Activated effector memory CD4-positive, alpha-beta T cell treated with anti-CD3 and anti-CD28 coated beads, Interleukin-2, amount 50 U/mL, for 16 hours (primary cell): ENCODE results near the gene HIVEP1.

Source experiments
- DNase-seq: peaks from one replicate; pipeline ENCODE4 v3.0.0-alpha.2; 2020

Gene HIVEP1

GRCh38 chr6:12203001-12203400, 190.9 kb downstream of the HIVEP1 start:
- no peak for DNase-seq

DNA sequence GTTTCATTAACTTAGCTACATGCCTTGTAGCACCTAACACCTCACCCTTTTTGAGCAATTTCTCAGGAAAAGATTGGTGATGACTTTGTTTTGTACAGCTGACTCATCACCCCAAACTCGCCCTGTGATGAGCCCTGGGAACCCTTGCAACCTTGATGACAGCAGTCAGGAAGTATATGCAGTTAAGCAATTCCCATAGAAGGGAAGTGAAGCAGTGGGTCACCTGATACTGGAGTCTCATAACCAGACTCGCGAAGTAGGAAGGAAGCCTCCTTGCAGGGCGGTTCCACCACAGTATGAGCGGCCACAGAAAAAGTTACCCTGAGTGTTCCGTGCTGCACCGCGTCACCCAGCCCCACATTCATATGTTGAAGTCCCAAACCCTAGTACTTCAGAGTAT, 196.1 kb downstream of the HIVEP1 start:
- no peak for DNase-seq

DNA sequence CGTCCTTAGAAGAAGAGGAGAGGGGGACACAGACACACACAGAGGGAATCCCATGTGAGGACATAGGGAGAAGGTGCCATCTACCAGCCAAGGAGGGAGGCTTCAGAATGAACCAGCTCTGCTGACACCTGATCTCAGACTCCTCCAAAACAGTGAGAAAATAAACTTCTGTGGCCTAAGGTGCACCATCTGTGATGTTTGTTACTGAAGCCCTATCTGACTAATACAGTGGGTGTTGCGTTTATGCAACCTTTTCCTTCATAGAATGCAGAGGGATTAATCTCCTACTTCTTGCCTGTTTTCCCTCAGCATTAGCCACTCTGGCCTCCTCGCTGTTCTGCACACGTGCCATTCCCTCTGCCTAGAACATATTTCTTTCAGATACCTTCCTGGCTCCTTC, 196.6 kb downstream of the HIVEP1 start:
- DNase-seq = no peak
